Activated CD8-positive, alpha-beta memory T cell treated with anti-CD3 and anti-CD28 coated beads for 4 hours (primary cell): ENCODE measurements around the gene RBBP6.
"Not testable (repeated sequence)": the region's sequence is repeated elsewhere in the genome, so short reads cannot be mapped to it uniquely, and the experiment has no call there.

Experiments
- DNase-seq, 2 donors: peaks; one replicate each; pipeline ENCODE4 v3.0.0-alpha.2; 2020; ENCODE audit warnings: low read depth in 2 of 2

RBBP6 gene, protein sequence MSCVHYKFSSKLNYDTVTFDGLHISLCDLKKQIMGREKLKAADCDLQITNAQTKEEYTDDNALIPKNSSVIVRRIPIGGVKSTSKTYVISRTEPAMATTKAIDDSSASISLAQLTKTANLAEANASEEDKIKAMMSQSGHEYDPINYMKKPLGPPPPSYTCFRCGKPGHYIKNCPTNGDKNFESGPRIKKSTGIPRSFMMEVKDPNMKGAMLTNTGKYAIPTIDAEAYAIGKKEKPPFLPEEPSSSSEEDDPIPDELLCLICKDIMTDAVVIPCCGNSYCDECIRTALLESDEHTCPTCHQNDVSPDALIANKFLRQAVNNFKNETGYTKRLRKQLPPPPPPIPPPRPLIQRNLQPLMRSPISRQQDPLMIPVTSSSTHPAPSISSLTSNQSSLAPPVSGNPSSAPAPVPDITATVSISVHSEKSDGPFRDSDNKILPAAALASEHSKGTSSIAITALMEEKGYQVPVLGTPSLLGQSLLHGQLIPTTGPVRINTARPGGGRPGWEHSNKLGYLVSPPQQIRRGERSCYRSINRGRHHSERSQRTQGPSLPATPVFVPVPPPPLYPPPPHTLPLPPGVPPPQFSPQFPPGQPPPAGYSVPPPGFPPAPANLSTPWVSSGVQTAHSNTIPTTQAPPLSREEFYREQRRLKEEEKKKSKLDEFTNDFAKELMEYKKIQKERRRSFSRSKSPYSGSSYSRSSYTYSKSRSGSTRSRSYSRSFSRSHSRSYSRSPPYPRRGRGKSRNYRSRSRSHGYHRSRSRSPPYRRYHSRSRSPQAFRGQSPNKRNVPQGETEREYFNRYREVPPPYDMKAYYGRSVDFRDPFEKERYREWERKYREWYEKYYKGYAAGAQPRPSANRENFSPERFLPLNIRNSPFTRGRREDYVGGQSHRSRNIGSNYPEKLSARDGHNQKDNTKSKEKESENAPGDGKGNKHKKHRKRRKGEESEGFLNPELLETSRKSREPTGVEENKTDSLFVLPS (N-terminal part only)

DNA sequence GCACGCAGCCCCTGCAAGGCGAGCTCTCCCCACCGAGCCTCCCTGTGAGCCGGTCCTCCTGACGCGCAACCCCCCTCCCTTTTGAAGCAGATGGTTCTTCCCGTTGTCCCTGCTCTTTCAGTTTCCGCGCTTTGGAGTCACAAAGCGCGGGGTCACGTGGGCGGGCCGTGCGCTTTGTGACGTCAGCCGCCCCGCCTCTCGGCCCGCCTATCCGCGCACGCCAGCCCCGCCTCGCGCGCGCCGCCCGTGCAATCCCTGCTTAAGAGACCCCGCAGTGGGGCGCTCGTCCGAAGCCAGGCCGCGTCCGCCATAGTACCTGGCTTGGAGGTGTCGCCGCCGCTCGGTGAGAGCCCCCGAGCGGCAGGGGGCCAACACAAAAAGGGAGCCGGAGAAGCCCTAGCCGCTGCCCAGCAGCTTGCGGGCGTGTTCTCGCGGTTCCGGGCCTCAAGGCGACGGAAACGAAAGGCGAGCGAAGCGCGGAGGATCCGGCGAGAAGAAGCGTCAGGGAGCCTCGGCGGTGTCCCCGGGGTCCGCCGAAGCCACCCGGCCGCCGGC, at the start of gene RBBP6:
Gene RBBP6 (plus strand): TSS at position 272 of the 555 bp plus-strand sequence. CDS start 1,061 bp downstream, outside the sequence.
- peak; percentile 83 to 85 for DNase-seq

DNA sequence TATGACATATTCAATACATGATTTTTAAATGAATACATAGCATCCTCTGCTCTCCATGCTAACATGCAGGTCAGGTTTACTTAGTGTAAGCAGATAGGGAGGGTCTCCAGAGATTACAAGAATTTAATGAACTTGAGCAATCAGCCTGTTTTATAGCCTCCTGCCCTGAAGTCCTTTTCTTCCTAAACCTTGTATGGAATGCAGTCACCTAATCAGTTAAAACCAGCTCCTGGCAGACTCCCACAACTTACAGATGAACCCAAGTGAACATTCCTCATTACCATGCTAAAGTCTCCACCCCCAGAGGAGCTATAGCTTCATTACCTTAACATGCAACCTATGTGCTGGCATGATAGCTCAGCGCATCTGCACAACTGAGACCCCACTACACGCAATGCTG, 48.5 kb upstream of the RBBP6 start:
- DNase-seq: no peak

DNA sequence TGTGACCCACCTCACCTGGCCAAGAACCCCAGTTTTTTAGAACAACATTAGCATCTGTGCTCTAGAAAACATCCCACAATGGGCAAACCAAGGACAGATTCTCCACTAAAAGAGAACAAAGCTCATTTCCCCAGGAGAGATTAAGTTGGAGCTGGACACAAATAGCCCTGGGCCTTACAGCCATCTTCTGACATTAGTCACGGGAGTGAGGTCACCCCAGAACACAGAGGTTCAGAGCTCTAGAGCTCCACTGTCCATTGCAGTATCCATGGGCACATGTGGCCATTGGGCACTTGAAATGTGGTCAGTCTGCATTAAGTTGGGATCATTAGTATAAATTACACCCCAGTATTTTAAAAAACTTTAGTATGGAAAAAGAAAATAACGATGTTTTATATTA, 47.6 kb upstream of the RBBP6 start:
- DNase-seq: no peak

DNA sequence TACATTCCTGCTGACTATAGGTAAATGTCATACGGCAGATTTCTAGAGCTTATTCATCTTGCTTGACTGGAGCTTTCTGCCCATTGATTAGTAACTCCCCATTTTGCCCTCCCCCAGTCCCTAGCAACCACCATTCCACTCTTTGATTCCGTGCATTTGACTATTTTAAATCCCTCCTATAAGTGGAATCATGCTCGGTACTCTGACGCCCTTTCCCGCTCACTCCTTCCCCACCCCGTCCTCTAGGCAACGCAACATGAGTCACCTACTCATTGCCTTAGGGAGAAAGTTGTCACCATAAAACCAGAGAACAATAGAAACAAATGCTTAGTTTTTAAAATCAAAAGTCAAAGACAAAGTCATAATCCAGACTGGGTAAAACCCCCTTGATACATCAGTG, 45.5 kb upstream of the RBBP6 start:
- DNase-seq: no peak

DNA sequence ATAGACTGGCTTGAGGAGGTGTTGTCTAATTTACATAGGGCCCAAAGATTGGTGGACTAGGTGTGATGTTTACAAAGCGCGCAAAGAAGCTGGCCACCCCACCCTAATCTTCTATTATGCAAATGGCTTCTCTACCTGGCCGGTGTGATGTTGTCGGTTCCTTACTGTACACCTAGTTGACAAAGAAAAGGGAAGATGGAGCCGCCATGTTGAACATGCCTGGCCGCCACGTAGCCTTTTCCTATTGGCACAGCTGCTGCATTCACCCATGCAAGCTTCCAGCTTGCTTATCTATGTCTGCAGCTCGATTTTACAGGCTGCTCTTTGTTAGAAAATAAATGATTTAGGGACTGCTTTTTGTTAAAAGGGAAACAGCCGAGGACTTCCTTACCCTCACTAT, 44.2 kb upstream of the RBBP6 start:
- DNase-seq: not testable (repeated sequence)

DNA sequence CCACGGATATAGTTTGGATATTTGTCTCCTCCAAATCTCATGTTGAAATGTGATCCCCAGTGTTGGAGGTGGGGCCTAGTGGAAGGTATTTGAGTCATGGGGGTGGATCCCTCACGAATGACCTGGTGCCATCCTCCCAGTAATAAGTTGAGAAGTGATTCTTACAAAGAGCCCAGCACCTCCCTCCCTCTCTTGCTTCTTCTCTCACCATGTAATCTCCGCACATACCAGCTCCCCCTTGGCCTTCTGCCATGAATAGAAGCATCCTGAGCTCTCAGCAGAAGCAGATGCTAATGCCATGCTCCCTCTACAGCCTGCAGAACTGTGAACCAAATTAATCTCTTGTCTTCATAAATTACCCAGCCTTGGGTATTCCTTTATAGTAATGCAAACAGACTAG, 41.9 kb upstream of the RBBP6 start:
- DNase-seq: no peak

DNA sequence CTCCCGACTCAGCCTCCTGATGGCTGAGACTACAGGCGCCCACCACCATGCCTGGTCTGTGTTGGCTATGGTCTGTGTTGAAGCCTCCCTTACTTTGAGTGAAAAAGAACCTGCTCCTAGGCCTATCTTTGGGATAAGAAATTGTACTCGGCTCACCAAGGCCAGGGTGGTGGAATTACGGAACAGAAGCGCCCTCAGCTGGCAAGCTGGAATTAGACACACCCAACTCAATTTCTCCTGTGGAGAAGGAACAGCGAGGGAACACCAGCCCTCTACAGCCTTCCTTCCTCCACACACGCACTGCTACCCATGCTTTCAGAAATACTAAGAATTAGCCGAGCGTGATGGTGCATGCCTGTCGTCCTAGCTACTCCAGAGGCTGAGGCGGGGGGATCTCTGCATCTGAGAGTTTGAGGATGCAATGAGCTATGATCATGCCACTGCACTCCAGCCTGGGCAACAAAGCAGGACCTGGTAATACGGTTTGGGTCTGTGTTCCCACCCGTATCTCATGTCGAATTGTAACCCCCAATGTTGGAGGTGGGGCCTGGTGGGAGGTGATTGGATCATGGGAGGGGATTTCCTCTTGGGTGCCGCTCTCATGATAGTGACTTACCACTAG, 40.1 kb upstream of the RBBP6 start:
- no peak for DNase-seq

DNA sequence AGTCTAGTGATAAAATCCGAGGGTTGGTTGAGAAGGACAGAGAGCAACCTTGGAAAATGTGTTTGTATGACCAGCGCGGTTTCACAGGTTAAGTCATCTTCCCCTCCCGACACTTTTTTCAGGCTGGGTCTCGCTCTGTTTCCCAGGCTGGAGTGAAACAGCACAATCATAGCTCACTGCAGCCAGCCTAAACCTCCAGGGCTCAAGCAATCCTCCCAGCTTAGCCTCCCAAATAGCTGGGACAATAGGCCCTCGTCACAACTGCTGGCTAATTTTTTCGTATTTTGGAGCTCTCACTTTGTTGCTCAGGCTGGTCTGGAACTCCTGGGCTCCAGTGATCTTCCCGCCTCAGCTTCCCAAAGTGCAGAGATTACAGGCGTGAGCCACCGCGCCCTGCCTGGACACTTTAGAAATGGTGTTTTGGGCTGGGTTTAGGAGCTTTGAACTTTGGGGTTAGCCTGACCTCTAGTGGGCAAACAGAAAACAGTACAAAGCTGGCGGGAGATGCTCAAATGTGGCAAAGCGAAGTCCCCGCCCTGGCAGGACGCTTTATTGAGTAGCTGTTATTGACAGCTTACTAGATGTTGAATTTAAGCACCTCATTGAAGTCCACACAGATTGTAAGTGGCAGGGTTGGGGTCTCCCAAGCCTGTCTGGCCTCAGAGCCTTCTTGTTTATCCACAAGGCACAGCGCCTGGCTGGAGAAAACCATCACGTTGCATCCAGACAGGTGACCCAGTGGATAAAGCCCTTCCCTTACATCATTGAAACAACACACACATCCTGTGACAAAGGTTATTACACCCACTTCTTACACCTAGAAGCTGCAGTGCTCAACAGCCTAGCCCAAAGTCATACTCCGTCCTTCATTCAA, 34.7 kb upstream of the RBBP6 start:
- peak; percentile 18 to 25 for DNase-seq

DNA sequence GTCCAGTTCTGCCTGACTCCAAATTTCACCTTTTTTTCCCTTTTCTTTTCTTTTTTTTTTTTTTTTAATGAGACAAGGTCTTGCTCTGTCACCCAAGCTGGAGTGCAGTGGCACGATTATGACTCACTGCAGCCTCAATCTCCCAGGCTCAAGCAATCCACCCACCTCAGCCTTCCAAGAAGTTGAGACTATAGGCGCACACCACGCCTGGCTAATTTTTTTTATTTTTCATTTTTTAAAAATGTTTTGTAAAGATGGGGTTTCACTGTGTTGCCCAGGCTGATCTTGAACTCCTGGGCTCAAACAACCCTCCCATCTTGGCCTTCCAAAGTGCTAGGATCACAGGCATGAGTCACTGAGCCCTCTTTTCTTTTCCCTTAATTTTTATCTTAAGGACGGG, 33.4 kb upstream of the RBBP6 start:
- DNase-seq: no peak

DNA sequence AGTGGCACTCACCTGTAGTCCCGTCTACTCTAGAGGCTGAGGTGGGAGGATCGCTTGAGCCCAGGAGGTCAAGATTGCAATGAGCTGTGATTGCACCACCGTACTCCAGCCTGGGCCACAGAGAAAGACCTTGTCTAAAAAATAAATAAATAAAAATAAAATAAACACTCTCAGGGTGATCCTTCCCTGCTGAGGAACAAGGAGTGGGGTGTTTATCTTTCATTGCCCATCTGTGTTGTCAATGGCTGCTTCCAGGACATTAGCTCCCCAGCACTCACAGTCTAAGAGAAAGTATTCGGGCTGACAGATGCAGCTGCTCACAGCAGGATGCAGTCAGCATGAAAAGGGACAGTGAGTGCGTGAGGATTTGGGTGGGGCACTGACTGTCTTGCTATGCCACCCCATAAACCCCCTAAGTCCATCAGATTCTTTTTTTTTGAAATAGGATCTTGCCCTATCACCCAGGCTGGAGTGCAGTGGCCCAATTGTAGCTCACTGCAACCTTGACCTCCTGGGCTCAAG, 31.3 kb upstream of the RBBP6 start:
- DNase-seq: no peak

DNA sequence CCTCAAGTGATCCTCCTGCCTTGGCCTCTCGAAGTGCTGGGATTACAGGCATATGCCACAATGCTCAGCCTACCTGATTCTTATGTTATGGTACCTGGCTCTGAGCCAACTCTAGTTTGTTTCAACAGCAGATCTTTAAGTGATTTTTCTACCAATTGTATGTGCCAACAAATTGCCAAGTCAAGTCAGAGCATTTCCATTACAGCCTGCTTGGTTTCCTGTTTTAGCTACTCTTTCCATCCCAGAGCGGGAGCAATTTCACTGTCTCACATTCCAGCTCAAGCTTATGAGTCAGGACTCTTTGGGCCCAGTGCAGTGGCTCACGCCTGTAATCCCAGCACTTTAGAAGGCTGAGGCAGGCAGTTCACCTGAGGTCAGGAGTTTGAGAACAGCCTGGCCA, 30.8 kb upstream of the RBBP6 start:
- DNase-seq: no peak

DNA sequence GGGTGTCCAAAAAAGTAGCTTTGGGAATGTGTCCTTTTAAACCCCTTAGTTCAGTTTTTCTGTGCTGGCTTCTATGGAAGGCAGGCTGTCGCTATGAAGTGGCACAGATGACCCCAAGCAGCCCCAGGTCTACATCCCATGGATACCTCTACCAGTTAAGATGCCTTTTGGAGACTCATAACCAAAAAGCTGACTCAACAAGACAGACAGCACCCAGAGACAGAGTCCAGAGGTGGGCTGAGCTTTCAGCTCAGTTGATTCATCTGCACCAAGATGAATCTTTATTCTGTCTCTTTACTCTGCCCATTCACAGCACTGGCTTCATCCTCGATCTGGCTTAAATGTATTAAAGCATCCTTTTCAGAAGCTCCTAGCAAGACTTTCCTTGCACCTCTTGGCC, 29.8 kb upstream of the RBBP6 start:
- DNase-seq: no peak

DNA sequence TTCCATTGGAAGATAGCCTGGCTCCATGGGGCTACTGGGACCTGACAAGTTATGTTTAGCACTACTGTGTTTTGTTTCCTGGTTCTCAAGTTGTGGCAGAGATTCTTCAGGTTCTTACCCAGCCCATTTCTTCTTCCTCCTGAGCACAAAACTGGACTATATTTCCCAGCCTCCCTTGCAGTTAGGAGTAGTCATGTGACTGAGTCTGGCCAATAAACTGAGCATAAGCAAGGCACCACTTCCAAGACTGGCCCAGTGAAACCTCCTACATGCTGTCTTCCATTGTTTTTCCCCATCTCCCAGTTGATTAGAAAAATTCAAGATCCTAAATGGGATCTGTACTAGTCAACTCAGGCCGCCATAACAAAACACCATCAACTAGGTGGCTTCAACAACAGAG, 28.2 kb upstream of the RBBP6 start:
- DNase-seq: no peak

DNA sequence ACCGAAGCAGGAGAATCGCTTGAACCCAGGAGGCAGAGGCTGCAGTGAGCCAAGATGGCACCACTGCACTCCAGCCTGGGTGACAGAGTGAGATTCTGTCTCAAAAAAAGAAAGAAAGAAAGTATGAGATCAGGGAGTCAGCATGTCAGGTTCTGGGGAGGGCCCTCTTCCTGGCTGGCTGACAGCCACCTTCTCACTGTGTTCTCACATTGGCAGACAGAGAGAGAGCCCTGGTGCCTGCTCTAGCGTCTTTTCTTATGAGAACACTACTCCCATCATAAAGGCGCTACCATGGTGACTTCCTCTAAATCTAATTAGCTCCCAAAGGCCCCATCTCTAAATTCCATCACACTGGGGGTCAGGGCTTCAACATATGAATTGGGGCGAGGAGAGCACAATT, 27.6 kb upstream of the RBBP6 start:
- no peak for DNase-seq

DNA sequence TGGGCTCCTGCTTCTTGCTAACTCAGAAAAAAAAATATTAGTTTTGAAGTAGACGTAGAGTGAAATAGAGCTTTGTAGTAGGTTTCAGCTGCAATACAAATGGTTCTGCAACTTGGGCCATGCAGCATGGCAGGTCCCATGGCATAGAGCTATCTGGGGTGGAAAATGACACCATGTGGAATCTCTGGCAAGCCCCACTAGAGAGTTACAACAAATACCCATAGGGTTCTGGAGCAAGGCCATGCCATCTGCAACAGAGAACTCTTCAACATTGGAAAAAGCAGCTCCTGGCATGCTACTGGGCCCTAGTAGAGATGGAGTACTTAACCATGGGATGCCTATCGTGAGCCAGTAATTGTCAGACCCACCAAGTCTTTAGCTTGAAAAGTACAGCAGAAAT, 25.3 kb upstream of the RBBP6 start:
- DNase-seq: no peak

DNA sequence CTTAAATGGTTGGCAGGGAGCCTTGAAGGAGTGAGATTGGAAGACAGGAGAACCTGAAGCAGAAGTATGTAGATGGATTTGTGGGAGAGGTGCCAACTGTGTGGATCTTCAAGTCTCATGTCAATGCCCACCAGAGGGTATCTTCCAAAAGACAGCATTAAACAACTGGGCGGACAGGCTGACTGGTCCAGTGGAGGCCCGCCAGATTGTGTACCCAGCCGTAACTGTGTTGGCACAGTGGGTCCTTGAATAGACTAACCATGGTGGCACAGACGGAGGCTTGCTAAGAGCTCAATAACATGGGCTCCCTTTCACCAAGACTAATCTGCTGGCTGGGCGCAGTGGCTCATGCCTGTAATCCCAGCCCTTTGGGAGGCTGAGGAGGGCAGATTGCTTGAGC, 24.2 kb upstream of the RBBP6 start:
- DNase-seq: no peak

DNA sequence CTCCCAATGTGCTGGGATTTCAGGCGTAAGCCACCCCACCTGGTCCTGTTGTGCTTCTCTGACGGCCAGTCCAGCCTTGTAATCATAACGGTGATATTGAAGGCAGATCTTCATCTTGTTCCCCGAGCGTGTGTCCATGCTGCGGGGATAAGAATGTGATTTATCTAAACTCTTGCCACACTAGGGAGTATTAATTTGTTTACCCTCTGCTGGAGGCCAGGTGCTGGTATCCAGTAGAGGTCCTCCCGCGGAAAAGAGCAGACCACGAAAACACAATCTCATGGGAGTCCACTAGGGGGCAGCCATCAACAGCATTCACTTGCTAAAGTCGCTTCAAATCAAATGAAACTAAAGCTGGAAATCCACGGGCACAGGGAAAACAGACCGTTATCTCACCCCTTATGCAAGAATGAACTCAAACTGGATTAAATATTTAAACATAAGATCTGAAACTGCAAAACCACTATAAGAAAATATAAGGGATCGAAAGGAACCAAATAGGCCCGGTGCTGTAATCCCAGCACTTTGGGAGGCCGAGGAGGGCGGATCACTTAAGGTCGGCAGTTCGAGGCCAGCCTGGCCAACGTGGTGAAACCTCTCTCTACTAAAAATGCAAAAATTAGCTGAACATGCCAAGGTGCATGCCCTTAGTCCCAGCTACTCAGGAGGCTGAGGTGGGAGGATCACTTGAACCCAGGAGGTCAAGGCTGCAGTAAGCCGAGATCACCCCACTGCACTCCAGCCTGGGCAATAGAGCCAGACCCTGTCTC, 22.3 kb upstream of the RBBP6 start:
- DNase-seq: peak; percentile 51 to 57

DNA sequence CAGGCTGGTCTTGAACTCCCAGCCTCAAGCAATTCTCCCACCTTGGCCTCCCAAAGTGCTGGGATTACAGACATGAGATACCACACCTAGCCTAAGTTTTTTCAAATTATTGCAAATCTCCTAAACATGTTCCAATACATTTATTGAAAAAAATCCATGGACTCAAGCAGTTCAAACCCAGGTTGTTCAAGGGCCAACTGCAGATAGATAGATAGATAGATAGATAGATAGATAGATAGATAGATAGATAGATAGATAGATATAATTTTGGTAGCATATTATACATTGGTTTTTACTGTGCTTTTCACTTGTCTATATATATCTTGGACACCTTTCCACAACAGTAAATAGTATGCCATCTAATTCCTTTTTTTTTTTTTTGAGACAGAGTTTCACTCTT, 20.9 kb upstream of the RBBP6 start:
- DNase-seq: no peak

DNA sequence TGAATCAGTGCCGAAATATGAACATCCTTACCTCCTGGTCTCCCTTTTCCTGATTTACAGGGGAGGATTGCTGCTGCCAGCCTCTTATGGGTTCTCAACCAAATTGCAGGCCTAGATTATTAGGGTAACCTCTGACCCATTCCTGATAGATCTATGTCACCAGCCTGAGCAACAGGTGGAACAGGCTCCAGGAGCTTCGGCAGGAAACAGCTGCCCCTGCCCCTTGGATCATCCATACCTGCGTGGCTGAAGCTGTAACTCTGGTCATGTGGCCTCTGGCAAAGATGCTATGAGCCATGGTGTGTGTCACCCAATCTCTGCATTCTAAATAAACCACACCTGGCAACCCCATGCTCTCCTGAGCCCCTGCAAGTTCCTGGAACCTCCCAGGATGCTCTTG, 18.4 kb upstream of the RBBP6 start:
- no peak for DNase-seq

DNA sequence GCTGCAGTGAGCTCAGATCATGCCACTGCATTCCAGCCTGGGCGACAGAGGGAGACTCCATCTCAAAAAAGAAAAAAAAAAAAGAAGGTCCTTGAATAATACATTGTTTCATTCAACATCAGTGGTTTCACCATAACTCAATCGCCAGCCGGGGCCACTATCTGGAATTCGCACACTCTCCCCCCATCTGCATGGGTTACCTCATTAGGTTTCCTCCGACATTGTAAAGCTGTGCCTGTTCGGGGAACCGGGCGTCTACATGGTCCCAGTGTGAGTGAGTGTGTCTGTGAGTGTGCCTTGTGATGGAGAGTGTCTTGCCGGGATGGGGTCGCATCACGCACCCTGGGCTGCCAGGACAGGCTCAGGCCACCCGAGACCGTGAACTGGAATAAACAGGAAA, 16.6 kb upstream of the RBBP6 start:
- DNase-seq: no peak
